Right hindlimb (tissue), 1 donor: ENCODE measurements around the gene PRKACB.

Source experiments
- DNase-seq: peaks from one replicate; pipeline ENCODE4 v3.0.0-alpha.2; 2018

Gene PRKACB

GRCh38 chr1:84159533-84160240, 15.6 kb downstream of the PRKACB start:
- DNase-seq, result no peak

DNA sequence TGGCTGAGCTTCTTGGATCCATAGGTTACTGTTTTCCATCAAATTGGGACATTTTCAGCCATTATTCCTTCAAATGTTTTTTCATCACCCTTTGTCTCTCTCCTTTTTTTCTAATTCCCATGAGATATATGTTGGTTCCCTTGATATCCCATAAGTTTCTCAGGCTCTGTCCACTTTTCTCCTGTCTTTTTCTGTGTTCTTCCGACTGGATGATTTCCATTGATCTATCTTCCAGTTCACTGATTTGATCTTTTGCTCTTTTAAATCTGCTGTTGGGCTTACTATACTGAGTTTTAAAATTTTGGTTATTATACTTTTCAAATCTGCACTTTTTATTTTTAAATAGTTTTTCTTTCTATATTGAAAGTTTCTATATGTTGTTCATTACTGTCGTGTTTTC, 18.2 kb downstream of the PRKACB start:
- DNase-seq, result no peak

DNA sequence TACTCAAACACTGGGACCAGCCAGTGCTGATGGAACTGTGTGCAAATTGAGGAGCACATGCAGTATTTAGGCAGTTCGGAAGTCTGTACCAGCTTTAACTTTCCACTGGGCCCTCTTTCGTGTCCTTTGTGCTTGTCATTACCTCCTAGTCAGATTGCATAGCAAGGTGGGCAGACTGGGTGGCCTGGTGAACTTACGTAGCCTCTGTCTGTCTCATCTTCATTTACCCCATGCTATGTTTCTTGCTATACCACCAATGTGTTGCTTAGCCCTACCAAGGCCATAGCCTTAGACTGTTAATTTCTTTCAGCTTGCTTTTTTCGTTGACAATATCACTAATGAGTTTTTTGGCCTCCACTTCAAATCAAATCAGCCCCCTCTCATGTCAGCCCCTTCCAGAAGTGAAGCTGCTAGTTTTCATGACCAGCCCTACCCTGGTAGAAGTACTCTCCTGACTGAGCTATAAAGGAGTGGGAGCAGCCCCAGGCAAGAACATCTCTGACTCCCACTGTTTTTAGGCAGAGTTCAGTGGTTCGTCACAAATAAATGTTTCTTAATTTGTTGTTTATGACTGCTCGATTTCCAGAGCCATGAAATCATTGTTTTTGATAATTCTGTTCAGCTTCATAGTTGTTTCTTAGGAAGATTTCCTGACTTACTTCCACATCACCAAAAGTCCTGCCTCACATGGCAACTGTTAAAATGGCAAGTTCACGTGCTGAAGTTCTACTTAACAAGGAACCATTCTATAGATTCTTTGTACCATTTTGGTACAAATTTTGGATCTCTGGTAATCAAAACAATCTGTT, 19.3 kb downstream of the PRKACB start:
- DNase-seq, result no peak

GRCh38 chr1:84164161-84164560, 20.1 kb downstream of the PRKACB start:
- DNase-seq, result no peak

DNA sequence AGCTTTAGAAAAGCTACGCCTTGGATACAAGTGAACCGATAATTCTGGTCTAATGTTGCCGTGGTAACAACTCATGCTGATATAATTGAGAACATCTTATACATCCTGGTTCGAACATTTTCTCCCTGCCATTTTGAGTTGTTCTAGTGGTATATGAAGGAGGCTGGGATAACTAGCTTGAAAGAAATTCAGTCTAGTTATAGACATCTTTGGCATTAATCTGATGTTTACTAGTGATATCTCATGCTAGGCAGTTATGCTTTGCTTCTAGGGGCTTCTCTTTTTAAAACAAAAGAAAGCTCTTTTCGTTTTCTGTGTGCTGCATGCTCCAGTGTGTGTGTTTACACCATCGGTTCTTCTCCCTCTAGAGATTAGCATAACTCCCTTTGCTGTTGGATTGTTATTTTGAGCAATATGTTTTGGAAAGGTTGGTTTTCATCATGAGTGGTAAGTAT, 20.5 kb downstream of the PRKACB start:
- no peak for DNase-seq

DNA sequence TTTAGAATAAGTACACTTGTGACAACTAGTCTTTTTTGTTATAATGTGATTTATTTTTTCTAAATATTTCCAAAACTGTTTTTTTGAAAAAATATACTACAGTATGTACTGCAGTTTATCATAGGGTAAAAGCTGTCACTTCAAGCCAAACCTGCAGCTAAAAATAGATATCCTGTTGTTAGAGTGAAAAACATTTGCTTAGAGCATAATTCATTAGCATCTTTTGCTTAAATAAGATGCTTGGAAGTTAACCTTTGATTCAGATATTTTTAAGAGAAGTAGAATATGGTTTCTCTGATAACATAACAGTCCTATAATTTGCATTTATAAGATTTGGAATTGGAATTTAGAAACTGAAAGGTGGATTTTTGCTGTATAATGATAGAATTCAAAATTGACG, 21.5 kb downstream of the PRKACB start:
- DNase-seq, result no peak

DNA sequence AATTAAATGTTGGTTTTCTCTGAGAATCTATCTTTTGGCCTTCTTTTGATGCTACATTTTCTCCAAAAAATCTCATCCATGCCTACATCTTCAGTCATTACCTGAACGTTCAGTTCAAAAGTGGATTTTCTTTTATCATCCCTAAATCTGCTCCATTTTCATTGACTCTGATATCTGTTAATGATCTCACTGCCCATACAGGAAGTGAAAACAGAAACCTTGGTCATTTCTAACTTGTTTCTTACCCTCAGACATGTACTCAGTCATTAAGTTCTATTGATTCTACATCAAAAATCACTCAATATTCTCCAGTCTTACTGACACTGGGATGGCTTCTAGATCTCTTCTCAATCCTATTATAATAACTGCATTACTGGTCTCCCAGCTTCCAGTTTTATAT, 22.7 kb downstream of the PRKACB start:
- DNase-seq, result no peak

GRCh38 chr1:84168783-84169182, 24.7 kb downstream of the PRKACB start:
- DNase-seq, result no peak

DNA sequence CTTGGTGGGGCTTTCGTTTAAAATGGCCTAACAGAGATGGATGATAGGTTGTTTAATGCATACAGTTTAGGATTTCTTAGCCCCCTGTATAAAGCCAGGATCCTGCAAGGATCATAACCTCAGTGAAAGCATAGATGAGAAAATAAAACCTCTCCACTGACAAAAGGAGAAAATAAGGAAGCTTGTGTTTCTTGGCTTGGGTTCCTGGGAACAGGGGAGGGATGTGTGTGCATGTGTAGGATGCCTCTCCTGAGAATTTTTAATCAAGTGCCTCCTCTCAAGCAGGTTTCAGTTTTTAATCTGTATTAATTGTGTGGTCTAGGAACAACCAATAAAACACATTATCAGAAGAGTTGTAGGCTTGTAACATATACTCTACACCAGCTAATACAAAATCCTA, 26.1 kb downstream of the PRKACB start:
- no peak for DNase-seq

- no peak for DNase-seq
These were observed 27.4 kb downstream of the PRKACB start for GRCh38 chr1:84171481-84171880.

DNA sequence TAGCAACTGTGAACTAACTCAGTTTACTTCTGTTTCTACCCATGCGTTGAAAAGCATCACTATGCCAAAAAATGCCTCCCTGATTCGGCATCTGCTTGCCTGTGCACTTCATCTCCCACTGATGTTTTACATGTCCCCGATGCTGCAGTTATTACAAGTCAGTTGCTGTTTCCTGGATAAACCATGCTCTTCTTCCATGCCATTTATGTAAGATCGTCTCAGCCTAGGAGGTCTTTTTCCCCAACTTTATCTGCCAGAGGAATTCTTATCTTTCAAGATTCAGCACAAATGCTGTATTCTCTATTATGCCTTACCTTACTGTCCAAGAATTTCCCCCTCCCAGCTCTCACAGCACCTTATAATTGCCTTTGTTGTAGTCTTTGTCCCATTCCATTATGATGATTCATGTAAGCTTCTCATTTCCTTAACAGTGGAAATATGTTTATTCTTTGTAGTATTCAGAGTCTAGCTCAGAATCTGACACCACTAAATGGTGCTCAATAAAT, 30.0 kb downstream of the PRKACB start:
- no peak for DNase-seq

DNA sequence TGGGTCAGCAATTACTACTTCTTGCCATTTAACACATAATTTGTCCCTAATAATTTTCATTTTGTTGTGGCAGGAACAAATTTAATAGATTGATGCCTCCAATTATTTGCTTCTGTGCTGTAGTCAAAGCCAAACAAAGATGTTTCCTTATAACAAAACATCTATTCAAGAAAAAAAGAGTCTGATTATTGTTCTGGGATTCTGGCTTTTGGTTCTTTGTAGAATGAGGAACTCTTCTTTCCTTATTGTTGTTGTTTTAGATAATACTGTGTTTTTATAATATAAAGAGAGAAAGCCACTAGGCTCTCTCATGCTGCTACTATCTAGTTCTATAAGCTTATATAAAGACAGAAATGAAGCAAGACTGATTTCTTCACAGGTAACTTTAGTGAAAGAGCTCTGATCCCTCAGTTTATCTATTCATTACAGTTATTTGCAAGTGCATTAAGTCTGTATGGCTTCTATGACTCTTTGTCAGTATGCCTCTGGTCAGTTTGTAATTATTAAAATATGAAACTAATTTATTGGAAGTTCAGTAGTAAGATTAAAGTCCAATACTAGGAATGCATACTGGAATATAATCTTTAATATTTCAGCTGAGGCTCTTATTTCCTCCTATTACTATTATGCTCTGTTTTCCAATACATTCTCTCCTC, 37.4 kb downstream of the PRKACB start:
- no peak for DNase-seq

DNA sequence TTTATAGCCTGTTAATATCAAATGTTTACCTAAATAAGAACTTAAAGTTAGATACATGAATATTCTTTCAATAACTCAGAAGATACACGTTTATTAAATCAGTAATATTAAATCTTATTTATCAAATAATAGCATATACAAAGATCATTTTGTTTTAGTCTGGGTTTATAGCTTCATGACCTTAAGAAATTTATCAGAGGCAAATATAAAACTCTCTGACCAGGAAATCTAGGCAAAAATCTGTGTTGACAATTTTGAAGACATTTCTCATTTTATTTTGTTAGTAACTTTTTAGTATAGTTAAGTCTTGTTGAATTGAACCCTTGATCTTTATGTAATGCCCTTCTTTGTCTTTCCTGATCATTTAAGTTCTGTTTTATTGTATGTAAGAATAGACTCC, 46.4 kb downstream of the PRKACB start:
- no peak for DNase-seq

GRCh38 chr1:84192681-84193080, 48.6 kb downstream of the PRKACB start:
- DNase-seq, result no peak

DNA sequence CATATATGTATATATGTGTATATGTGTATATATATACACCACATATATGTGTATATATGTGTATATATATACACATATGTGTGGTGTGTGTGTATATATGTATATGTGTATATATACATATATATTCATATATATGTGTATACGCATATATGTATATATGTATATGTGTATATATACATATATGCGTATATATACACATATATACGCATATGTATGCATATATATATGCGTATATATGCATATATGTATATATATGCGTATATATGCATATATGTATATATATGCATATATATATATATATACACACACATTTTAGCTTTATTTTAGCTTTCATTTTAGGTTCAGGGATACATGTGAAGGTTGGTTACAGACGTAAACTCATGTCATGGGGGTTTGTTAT, 54.8 kb downstream of the PRKACB start:
- DNase-seq, result no peak

DNA sequence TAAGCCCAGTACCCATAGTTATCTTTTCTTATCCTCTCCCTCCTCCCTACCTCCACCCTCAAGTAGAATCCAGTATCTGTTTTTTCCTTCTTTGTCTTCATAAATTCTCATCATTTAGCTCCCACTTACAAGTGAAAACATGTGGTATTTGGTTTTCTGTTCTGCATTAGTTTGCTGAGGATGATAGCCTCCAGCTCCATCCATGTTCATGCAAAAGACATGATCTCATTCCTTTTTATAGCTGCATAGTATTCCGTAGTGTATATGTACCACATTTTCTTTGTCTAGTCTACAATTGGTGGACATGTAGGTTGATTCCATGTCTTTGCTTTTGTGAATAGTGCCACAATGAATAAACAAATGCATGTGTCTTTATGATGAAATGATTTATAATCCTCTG, 55.2 kb downstream of the PRKACB start:
- no peak for DNase-seq

DNA sequence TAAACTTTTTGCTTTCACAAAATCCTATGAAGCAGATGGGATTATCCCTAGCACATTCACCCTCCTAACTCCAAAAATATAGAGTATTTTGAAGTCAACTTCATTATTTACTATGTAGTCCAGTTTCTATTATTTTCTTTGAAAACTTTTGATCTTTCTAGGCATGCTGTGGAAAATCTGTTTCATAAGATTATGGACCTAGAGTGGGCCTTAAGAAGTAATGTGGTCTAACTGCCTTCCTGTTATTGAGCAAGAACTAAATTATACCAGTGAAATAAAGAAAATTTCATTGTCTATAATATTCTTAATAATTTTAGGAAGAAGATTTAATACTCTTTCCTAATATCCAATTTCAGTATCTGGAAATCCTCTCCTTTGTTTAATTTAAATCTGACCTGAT, 58.1 kb downstream of the PRKACB start:
- no peak for DNase-seq

GRCh38 chr1:84206375-84206774, 62.3 kb downstream of the PRKACB start:
- no peak for DNase-seq

- no peak for DNase-seq
These were observed 64.9 kb downstream of the PRKACB start for GRCh38 chr1:84208935-84209334.

DNA sequence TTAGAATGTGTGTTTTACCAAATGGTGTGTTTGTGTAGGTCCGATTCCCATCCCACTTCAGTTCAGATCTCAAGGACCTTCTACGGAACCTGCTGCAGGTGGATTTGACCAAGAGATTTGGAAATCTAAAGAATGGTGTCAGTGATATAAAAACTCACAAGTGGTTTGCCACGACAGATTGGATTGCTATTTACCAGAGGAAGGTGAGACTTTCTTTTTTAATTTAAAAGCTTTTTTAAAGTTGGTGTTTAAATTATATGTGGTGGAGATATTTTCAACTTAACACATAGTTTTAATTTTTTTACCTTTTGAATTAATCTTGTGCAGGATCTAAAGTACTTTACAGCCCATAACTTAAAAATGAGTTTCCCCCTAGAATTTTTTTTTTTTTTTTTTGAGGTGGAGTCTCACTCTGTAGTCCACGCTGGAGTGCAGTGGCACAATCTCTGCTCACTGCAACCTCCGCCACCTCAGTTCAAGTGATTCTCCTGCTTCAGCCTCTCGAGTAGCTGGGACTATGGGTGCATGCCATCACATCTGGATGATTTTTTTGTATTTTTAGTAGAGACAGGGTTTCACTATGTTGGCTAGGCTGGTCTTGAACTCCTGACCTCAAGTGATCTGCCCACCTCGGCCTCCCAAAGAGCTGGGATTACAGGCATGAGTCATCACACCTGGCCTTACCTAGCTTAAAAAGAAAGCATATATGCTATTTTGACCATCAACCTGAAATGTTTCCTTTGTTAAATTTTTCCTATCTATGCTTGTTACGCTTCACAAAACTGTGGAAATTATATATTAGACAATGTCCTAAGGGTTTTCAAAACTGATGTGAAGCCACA, 70.3 kb downstream of the PRKACB start:
- DNase-seq, result no peak

DNA sequence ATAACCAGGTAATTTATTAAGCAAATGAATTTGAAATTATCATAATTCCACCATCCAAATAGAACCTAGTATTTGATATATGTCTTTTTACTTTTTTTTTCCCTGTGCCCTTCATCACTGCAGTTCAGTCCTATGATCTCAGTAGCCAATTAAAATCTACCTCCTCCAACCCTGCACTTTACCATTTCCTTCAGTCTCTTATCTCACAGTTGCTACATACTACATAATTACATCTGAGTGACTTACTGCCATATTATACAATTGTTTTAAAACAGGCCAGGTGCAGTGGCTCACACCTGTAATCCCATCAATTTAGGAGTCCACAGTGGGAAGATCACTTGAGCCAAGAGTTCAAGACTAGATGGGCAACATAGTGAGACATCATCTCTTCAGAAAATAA, 73.2 kb downstream of the PRKACB start:
- no peak for DNase-seq

DNA sequence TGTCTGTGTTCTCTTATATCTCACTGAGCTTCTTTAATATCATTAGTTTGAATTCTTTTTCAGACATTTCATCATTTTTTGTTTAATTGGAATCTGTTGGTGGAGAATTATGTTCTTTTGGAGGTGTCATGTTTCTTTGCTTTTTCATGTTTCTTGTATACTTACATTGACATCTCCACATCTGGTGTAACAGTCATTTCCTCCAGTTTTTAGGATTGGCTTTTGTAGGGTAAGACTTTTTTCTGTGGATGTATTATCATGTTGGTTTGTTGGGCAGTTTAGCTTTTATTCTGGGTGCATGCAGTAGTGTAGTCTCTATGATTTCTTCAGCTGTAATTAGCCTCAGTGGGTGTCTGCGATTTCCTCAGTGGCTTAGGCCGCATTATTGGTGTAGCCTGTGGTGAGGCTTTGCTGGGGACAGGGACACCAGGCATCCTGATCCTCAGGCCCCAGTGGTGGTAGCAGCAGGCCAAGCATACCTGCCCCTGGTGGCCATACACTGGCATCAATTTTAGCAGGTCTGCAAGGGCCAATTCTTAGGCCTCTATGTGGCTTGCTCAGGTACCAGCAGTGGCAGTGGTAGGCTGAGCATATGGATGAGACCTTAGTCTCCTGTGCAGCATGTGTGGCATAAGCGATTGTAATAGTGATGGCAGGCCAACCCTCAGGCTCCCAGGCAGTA, 79.8 kb downstream of the PRKACB start:
- DNase-seq, result no peak
